HG03039 (cell line): ENCODE data around the gene UBASH3B.

Source experiments
- ATAC-seq: cut with Tn5 transposase; IDR thresholded peaks from one replicate; pipeline ENCODE4 v1.9.1; 2021; ENCODE audit warnings: mild to moderate bottlenecking, moderate library complexity; ENCODE audit not compliant: unreplicated experiment

Gene UBASH3B

GRCh38 chr11:122673701-122674100 lies 18.2 kb downstream of the UBASH3B start:
- ATAC-seq, result no peak

- ATAC-seq, result no peak
These were observed 21.1 kb downstream of the UBASH3B start for GRCh38 chr11:122676638-122677037.

GRCh38 chr11:122677256-122677655 lies 21.7 kb downstream of the UBASH3B start:
- no peak for ATAC-seq

- ATAC-seq, result no peak
These were observed 22.9 kb downstream of the UBASH3B start for GRCh38 chr11:122678406-122678805.

GRCh38 chr11:122679466-122679865 lies 23.9 kb downstream of the UBASH3B start:
- no peak for ATAC-seq

- ATAC-seq, result no peak
These were observed 25.5 kb downstream of the UBASH3B start for GRCh38 chr11:122681070-122681469.

GRCh38 chr11:122681735-122682134 lies 26.2 kb downstream of the UBASH3B start:
- no peak for ATAC-seq

- no peak for ATAC-seq
These were observed 26.9 kb downstream of the UBASH3B start for GRCh38 chr11:122682464-122682863.

GRCh38 chr11:122685041-122685440 lies 29.5 kb downstream of the UBASH3B start:
- ATAC-seq, result no peak

- ATAC-seq, result no peak
These were observed 30.6 kb downstream of the UBASH3B start for GRCh38 chr11:122686111-122686510.

GRCh38 chr11:122690384-122690783 lies 34.9 kb downstream of the UBASH3B start:
- ATAC-seq, result no peak

GRCh38 chr11:122690801-122691548 lies 35.5 kb downstream of the UBASH3B start:
- ATAC-seq, result no peak

- ATAC-seq, result no peak
These were observed 36.1 kb downstream of the UBASH3B start for GRCh38 chr11:122691549-122692150.

- no peak for ATAC-seq
These were observed 36.9 kb downstream of the UBASH3B start for GRCh38 chr11:122692444-122692843.

GRCh38 chr11:122695076-122695615 lies 39.6 kb downstream of the UBASH3B start:
- no peak for ATAC-seq

- ATAC-seq, result peak; percentile 60
These were observed 41.1 kb downstream of the UBASH3B start for GRCh38 chr11:122696662-122697061.

GRCh38 chr11:122697636-122698167 lies 42.2 kb downstream of the UBASH3B start:
- ATAC-seq, result peak; percentile 67

- ATAC-seq, result no peak
These were observed 42.9 kb downstream of the UBASH3B start for GRCh38 chr11:122698392-122698791.

GRCh38 chr11:122700666-122701065 lies 45.1 kb downstream of the UBASH3B start:
- no peak for ATAC-seq

GRCh38 chr11:122701143-122701542 lies 45.6 kb downstream of the UBASH3B start:
- no peak for ATAC-seq

- ATAC-seq, result no peak
These were observed 48.2 kb downstream of the UBASH3B start for GRCh38 chr11:122703541-122704272.
